Measurements from ENCODE around the gene LXN.
A peak's percentile ranks its signal among the peaks of the same experiment; 100 is the strongest.

Gene LXN

DNA sequence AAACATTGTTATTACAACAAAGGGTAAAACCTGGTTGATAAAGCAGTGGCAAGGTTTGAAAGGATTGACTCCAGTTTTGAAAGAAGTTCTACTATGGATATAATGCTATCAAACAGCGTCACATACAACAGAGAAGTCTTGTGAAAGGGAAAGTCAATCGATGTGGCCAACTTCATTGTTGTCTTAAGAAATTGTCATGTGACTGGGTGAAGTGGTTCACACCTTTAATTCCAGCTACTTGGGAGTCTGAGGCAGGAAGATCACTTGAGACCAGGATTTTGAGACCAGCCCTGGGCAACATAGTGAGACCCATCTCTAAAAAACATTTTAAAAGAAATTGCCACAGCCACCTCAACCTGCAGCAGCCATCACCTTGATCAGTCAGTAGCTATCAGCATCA, 6.2 kb upstream of the LXN start:
- no peak overlapping the region for H3K4me3 ChIP-seq (replicated peaks; ENCODE audit: low read depth, low read length)
- TF ChIP-seq CTCF (IDR thresholded peaks at IDR 0.05; ENCODE audit: low read depth, low read length, missing control alignments), result no peak

DNA sequence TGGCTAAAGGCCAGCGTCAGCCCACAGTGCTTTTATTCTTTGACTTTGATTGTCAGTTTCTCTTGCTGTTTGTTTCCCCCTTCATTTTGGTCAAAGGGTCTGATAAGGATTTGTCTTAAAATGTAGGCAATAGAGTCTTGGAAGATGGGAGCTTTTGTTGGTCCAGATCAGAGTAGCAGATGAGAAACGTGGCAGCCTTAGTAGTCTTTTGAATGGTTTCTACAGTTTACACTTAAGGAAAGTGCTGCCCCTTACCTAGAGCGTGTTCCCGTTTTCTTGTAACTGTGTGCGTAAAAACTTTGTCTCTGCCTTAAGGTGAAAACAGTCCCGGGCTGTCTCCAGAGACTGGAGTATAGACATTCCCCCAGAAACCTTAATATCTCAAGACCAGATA, 630 bp downstream of the LXN start:
- no peak for DNase-seq (ENCODE audit: extremely low read depth, low read depth)
- TF ChIP-seq CTCF (IDR thresholded peaks at IDR 0.05; ENCODE audit: low read depth, low read length, missing control alignments), result no peak
- H3K4me3 ChIP-seq (replicated peaks; ENCODE audit: low read depth, low read length), result peak overlapping the region; percentile 64

More for the DNA sequence above, 6.2 kb upstream of the LXN start:
- no peak for DNase-seq (ENCODE audit: extremely low read depth, low read depth)

DNA sequence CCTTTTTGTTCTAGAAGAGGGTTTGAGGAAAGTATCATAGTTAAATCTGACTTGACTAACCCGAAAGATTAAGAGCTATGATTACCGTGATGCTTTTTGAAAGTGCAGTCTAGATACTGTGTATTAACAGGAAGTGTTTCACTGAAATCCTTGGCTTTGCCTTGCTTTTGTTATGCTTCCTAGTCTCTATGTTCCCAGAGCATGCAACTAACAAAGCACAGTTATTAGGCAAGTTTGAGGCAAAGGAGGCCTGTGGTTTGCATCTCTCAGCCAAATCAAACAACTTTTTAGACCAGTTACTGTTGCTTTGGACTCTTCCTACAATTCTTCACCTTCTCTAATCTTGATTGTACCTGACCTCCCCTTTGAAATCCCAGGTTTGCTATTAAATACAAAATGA, 3.9 kb downstream of the LXN start:
- no peak overlapping the region for H3K4me3 ChIP-seq (replicated peaks; ENCODE audit: low read depth, low read length)
- TF ChIP-seq CTCF (IDR thresholded peaks at IDR 0.05; ENCODE audit: low read depth, low read length, missing control alignments), result no peak
- no peak for DNase-seq (ENCODE audit: extremely low read depth, low read depth)

GRCh38 chr3:158666416-158666815, 6.0 kb downstream of the LXN start:
- no peak overlapping the region for H3K4me3 ChIP-seq (replicated peaks; ENCODE audit: low read depth, low read length)
- no peak for TF ChIP-seq CTCF (IDR thresholded peaks at IDR 0.05; ENCODE audit: low read depth, low read length, missing control alignments)
- DNase-seq (ENCODE audit: extremely low read depth, low read depth), result no peak

GRCh38 chr3:158663832-158664231, 8.6 kb downstream of the LXN start:
- TF ChIP-seq CTCF (IDR thresholded peaks at IDR 0.05; ENCODE audit: low read depth, low read length, missing control alignments), result no peak

GRCh38 chr3:158663246-158663645, 9.2 kb downstream of the LXN start:
- no peak for DNase-seq (ENCODE audit: extremely low read depth, low read depth)
- no peak for TF ChIP-seq CTCF (IDR thresholded peaks at IDR 0.05; ENCODE audit: low read depth, low read length, missing control alignments)
- no peak overlapping the region for H3K4me3 ChIP-seq (replicated peaks; ENCODE audit: low read depth, low read length)

More at GRCh38 chr3:158663832-158664231, 8.6 kb downstream of the LXN start:
- no peak overlapping the region for H3K4me3 ChIP-seq (replicated peaks; ENCODE audit: low read depth, low read length)
- DNase-seq (ENCODE audit: extremely low read depth, low read depth), result no peak

DNA sequence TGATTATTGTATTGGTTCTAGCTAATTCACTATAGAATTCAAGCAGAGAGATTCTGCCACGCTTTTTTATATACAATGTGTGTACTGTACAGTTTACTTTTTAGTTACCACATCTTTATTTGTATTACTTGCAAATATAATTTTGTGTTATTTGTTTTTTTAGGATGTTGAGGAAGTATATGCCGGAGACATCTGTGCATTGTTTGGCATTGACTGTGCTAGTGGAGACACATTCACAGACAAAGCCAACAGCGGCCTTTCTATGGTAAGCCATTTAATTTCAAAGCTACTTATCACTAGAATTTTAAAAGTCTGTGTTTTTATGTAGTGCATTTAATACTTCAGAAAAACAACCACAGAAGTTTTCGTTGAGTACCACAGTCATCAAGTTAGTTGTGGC, 11.7 kb downstream of the LXN start:
- H3K4me3 ChIP-seq (replicated peaks; ENCODE audit: low read depth, low read length), result no peak overlapping the region
- no peak for DNase-seq (ENCODE audit: extremely low read depth, low read depth)
- TF ChIP-seq CTCF (IDR thresholded peaks at IDR 0.05; ENCODE audit: low read depth, low read length, missing control alignments), result no peak
